Inflammatory macrophage treated with lipopolysaccharide for 4 hours (primary cell): ENCODE measurements around the gene PRMT9.
A peak's percentile ranks its signal among the peaks of the same experiment; 100 is the strongest.

Experiments used
- DNase-seq: peaks from one replicate; pipeline ENCODE4 v3.0.0-alpha.2; 2020

The PRMT9 gene

GRCh38 chr4:147683717-147684700 is at the start of gene PRMT9:
Gene PRMT9 (minus strand): TSS chr4:147684163. CDS start chr4:147683987, 176 bp downstream.
- peak; percentile 84 for DNase-seq

GRCh38 chr4:147732518-147733235 is 48.7 kb upstream of the PRMT9 start:
- peak; percentile 22 for DNase-seq

- DNase-seq, result peak; percentile 64
These were observed 47.9 kb upstream of the PRMT9 start, which contains the start of gene ARHGAP10 for GRCh38 chr4:147731580-147732517. Gene ARHGAP10 (plus strand): TSS chr4:147732088. CDS start chr4:147732302, 214 bp downstream.

- DNase-seq, result peak; percentile 45
These were observed 46.4 kb upstream of the PRMT9 start for GRCh38 chr4:147730333-147730732.

- DNase-seq, result no peak
These were observed 43.6 kb upstream of the PRMT9 start for GRCh38 chr4:147727476-147728028.

- no peak for DNase-seq
These were observed 41.7 kb upstream of the PRMT9 start for GRCh38 chr4:147725673-147726072.

- peak; percentile 32 for DNase-seq
These were observed 40.7 kb upstream of the PRMT9 start for GRCh38 chr4:147724468-147725201.

- DNase-seq, result peak; percentile 70
These were observed 39.4 kb upstream of the PRMT9 start for GRCh38 chr4:147723326-147723725.

GRCh38 chr4:147717878-147718277 is 33.9 kb upstream of the PRMT9 start:
- DNase-seq, result no peak

GRCh38 chr4:147714575-147715401 is 30.8 kb upstream of the PRMT9 start:
- no peak for DNase-seq

GRCh38 chr4:147709999-147710398 is 26.0 kb upstream of the PRMT9 start:
- no peak for DNase-seq

- DNase-seq, result peak; percentile 67
These were observed 24.1 kb upstream of the PRMT9 start for GRCh38 chr4:147707892-147708672.

GRCh38 chr4:147704846-147705245 is 20.9 kb upstream of the PRMT9 start:
- no peak for DNase-seq

GRCh38 chr4:147696866-147697265 is 12.9 kb upstream of the PRMT9 start:
- no peak for DNase-seq

GRCh38 chr4:147693218-147693617 is 9.3 kb upstream of the PRMT9 start:
- DNase-seq, result no peak

- DNase-seq, result no peak
These were observed 7.9 kb upstream of the PRMT9 start for GRCh38 chr4:147691820-147692219.

GRCh38 chr4:147689067-147689466 is 5.1 kb upstream of the PRMT9 start:
- no peak for DNase-seq

- DNase-seq, result peak; percentile 74
These were observed 773 bp downstream of the PRMT9 start for GRCh38 chr4:147683188-147683591.

- DNase-seq, result no peak
These were observed 1.2 kb downstream of the PRMT9 start for GRCh38 chr4:147682755-147683154.
